Dedifferentiated amniotic fluid mesenchymal stem cell (primary cell): ENCODE data around the gene RBM18.

Source experiments
- DNase-seq: peaks from one replicate; pipeline ENCODE4 v3.0.0-alpha.2; 2016; ENCODE audit errors: extremely low spot score

The RBM18 gene

GRCh38 chr9:122264360-122265148 lies at the start of gene RBM18, which contains the start of gene MRRF:
TSS of gene RBM18 (minus strand) at chr9:122264840. CDS start at chr9:122261492, 3,348 bp downstream.
TSS of gene MRRF (plus strand) at chr9:122264882. CDS start at chr9:122270892, 6,010 bp downstream.
- peak; percentile 79 for DNase-seq

- DNase-seq = no peak
Measured at GRCh38 chr9:122314165-122314564, 49.5 kb upstream of the RBM18 start.

- no peak for DNase-seq
Measured at GRCh38 chr9:122309861-122310260, 45.2 kb upstream of the RBM18 start.

- no peak for DNase-seq
Measured at GRCh38 chr9:122307925-122308324, 43.3 kb upstream of the RBM18 start.

- no peak for DNase-seq
Measured at GRCh38 chr9:122307061-122307460, 42.4 kb upstream of the RBM18 start.

- no peak for DNase-seq
Measured at GRCh38 chr9:122302237-122303093, 37.8 kb upstream of the RBM18 start.

- no peak for DNase-seq
Measured at GRCh38 chr9:122297512-122297911, 32.9 kb upstream of the RBM18 start.

- DNase-seq = no peak
Measured at GRCh38 chr9:122294531-122294930, 29.9 kb upstream of the RBM18 start.

GRCh38 chr9:122291458-122291857 lies 26.8 kb upstream of the RBM18 start:
- DNase-seq = no peak

- no peak for DNase-seq
Measured at GRCh38 chr9:122287214-122287720, 22.6 kb upstream of the RBM18 start.

- DNase-seq = no peak
Measured at GRCh38 chr9:122286764-122287163, 22.1 kb upstream of the RBM18 start.

- no peak for DNase-seq
Measured at GRCh38 chr9:122281368-122281767, 16.7 kb upstream of the RBM18 start.

GRCh38 chr9:122277285-122277897 lies 12.8 kb upstream of the RBM18 start:
- DNase-seq = no peak

- DNase-seq = no peak
Measured at GRCh38 chr9:122276096-122276495, 11.5 kb upstream of the RBM18 start.

GRCh38 chr9:122274055-122274454 lies 9.4 kb upstream of the RBM18 start:
- no peak for DNase-seq

GRCh38 chr9:122268041-122268814 lies 3.6 kb upstream of the RBM18 start:
- no peak for DNase-seq

- peak; percentile 15 for DNase-seq
Measured at GRCh38 chr9:122265149-122265915, 692 bp upstream of the RBM18 start.

- no peak for DNase-seq
Measured at GRCh38 chr9:122263699-122264349, 816 bp downstream of the RBM18 start.

GRCh38 chr9:122262073-122262472 lies 2.6 kb downstream of the RBM18 start:
- DNase-seq = no peak

GRCh38 chr9:122261469-122261881 lies 3.2 kb downstream of the RBM18 start:
- DNase-seq = peak; percentile 36
